ENCODE measurements around the gene SUPT3H.
A peak's percentile ranks its signal among the peaks of the same experiment; 100 is the strongest.

The SUPT3H gene

GRCh38 chr6:45253453-45253852, 124.3 kb downstream of the SUPT3H start:
- H3K27ac ChIP-seq: no peak overlapping the region
- TF ChIP-seq, protein P1, sequence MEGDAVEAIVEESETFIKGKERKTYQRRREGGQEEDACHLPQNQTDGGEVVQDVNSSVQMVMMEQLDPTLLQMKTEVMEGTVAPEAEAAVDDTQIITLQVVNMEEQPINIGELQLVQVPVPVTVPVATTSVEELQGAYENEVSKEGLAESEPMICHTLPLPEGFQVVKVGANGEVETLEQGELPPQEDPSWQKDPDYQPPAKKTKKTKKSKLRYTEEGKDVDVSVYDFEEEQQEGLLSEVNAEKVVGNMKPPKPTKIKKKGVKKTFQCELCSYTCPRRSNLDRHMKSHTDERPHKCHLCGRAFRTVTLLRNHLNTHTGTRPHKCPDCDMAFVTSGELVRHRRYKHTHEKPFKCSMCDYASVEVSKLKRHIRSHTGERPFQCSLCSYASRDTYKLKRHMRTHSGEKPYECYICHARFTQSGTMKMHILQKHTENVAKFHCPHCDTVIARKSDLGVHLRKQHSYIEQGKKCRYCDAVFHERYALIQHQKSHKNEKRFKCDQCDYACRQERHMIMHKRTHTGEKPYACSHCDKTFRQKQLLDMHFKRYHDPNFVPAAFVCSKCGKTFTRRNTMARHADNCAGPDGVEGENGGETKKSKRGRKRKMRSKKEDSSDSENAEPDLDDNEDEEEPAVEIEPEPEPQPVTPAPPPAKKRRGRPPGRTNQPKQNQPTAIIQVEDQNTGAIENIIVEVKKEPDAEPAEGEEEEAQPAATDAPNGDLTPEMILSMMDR (conservative IDR thresholded peaks at IDR 0.05): no peak

DNA sequence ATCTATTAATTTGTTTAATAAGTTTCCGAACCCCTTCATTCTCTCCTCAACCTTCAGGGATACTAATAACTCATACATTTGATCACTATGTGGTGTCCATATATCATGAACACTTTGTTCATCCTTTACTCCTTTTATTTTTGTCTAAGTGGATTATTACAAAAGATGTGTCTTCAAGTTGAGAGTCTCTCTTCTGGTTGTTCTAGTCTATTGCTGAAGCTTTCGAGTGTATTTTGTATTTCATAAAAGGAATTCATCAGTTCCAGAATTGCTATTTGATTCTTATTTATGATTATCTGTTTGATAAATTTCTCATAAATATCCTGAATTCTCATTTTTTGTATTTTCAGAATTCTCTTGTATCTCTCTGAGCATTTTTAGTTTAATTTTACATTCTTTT, 146.1 kb downstream of the SUPT3H start:
- H3K27ac ChIP-seq: no peak overlapping the region
- TF ChIP-seq, protein P1 (conservative IDR thresholded peaks at IDR 0.05): no peak

DNA sequence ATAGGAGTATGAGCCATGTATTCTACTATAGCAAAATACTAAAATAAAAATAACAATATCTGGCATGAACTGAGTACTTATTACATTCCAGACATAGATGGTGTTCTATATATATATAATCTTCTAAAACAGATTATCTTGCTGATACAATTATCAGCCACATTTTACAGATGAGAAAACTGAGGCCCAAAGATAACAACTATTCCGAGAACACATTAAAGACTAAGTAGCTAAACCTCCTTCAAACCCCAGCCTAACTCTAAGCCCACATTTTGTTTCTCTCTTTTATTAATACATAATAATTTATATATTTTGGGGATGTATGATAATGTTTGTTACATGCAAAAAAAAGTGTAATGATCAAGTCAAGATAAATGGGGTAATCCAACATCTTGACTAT, 148.3 kb downstream of the SUPT3H start:
- TF ChIP-seq, protein P1 (conservative IDR thresholded peaks at IDR 0.05): no peak
- H3K27ac ChIP-seq: no peak overlapping the region

DNA sequence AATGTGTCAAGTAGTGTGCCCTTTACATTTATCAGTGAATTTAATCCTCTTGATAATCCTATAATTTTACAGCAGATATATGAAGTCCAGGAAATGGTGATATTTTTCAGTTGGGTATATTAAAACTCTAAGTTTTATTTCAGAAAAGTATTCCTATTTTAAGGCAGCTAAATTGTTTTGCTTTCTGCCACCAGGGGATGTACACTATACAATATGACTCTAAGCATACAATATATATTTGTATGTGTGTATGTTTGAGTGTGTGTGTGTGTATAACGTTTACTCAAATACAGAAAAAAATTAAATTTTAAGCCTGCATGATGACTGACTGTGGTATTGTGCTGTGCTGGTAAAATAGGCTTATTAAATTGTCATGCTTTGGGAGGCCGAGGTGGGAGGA, 151.7 kb downstream of the SUPT3H start:
- TF ChIP-seq, protein P1 (conservative IDR thresholded peaks at IDR 0.05): peak; percentile 53
- H3K27ac ChIP-seq: no peak overlapping the region

DNA sequence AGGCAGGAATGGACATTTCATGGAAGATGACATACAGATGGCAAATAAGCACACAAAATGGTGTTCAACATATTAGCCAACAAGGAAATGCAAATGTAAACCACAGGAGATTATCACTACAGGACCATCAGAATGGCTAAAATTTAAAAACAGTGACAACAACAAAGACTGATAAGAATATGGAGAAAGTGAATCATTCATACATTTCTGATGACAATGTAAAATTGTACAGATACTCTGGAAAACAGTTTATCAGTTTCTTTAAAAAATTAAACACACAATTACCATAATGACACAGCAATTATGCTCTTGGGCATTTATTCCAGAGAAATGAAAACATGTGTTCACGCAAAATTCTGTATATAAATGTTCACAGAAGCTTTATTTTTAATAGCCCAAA, 155.4 kb downstream of the SUPT3H start:
- H3K27ac ChIP-seq: no peak overlapping the region
- TF ChIP-seq, protein P1 (conservative IDR thresholded peaks at IDR 0.05): no peak

DNA sequence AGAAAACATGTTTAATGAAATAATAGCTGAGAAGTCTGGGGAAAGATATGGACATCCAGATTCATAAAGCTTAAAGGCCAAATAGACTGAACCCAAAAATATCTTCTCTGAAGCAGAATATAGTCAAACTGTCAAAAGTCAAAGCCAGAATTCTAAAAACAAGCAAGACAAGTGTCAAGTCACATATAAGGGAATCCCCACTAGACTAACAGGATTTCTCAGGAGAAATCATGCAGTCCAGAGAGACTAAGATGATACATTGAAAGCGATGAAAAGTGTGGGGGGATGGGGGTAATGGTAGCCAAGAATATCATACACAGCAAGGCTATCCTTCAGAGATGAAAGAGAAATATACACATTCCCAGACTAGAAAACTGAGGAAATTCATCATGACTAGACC, 162.0 kb downstream of the SUPT3H start:
- no peak overlapping the region for H3K27ac ChIP-seq
- TF ChIP-seq, protein P1 (conservative IDR thresholded peaks at IDR 0.05): no peak

- no peak overlapping the region for H3K27ac ChIP-seq
- TF ChIP-seq, protein P1 (conservative IDR thresholded peaks at IDR 0.05): no peak
Observed at GRCh38 chr6:45212976-45213375, 164.8 kb downstream of the SUPT3H start.

- no peak overlapping the region for H3K27ac ChIP-seq
Observed at GRCh38 chr6:45209762-45210161, 168.0 kb downstream of the SUPT3H start.

More at GRCh38 chr6:45209762-45210161, 168.0 kb downstream of the SUPT3H start:
- TF ChIP-seq, protein P1 (conservative IDR thresholded peaks at IDR 0.05): no peak

All from VCaP (cell line).